Progenitor cell of endocrine pancreas (in vitro differentiated cells): Measurements from ENCODE around the gene TTC23. TPM values are rescaled to one million over a fixed set of nuclear protein-coding genes. Genes with fewer than 3 reads are reported as not detected.

ENCODE experiments used
- DNase-seq: peaks from one replicate; pipeline ENCODE4 v3.0.0; 2021; ENCODE audit warnings: low spot score; ENCODE audit not compliant: unreplicated experiment
- H3K27ac Mint-ChIP-seq: 2 replicates; pipeline ENCODE4 v1.8.0; 2021; ENCODE audit warnings: mild to moderate bottlenecking, moderate library complexity, mixed read lengths
- H3K27me3 Mint-ChIP-seq: 2 replicates; pipeline ENCODE4 v1.8.0; 2021; ENCODE audit warnings: mixed read lengths
- H3K36me3 Mint-ChIP-seq: 2 replicates; pipeline ENCODE4 v1.8.0; 2022; ENCODE audit warnings: mixed read lengths; ENCODE audit not compliant: insufficient read depth
- H3K4me1 Mint-ChIP-seq: 2 replicates; pipeline ENCODE4 v1.8.0; 2021; ENCODE audit warnings: low read depth, mixed read lengths
- H3K4me3 Mint-ChIP-seq: 2 replicates; pipeline ENCODE4 v1.8.0; 2021; ENCODE audit warnings: low read depth, mild to moderate bottlenecking, moderate library complexity, mixed read lengths
- H3K9me3 Mint-ChIP-seq: 2 replicates; pipeline ENCODE4 v1.8.0; 2021; ENCODE audit warnings: low read depth, mixed read lengths
- CTCF ChIP-seq: fragments of 200-600 bp; sonication (generic); IDR thresholded peaks from one replicate; pipeline ENCODE4 v1.5.0; 2021; ENCODE audit warnings: antibody characterized with exemption, mild to moderate bottlenecking; ENCODE audit not compliant: unreplicated experiment
- total RNA-seq: library from RNA; stranded (reverse); gene quantifications from 2 replicates; pipeline ENCODE4 v1.2.1, GENCODE V29; 2021

The TTC23 gene
- total RNA-seq, 1 donor from 2014 or later, result 28.4 TPM

- no peak for TF ChIP-seq CTCF
- peaks cover 11% of the 10 kb centered on the region for H3K36me3 Mint-ChIP-seq
- no peak overlapping the region for H3K27ac Mint-ChIP-seq
- no peaks in the 10 kb centered on the region for H3K27me3 Mint-ChIP-seq
- no peak overlapping the region for H3K4me3 Mint-ChIP-seq
- H3K9me3 Mint-ChIP-seq, result no peaks in the 10 kb centered on the region
- H3K4me1 Mint-ChIP-seq, result peaks cover 13% of the 10 kb centered on the region
- no peak for DNase-seq
These were observed 110.8 kb downstream of the TTC23 start for GRCh38 chr15:99138491-99138982.

- H3K4me3 Mint-ChIP-seq, result no peak overlapping the region
- DNase-seq, result no peak
- H3K27ac Mint-ChIP-seq, result no peak overlapping the region
- no peak for TF ChIP-seq CTCF
- peaks cover 11% of the 10 kb centered on the region for H3K36me3 Mint-ChIP-seq
- no peaks in the 10 kb centered on the region for H3K27me3 Mint-ChIP-seq
- H3K9me3 Mint-ChIP-seq, result no peaks in the 10 kb centered on the region
- H3K4me1 Mint-ChIP-seq, result peaks cover 8% of the 10 kb centered on the region
These were observed 111.5 kb downstream of the TTC23 start for GRCh38 chr15:99137877-99138276.

- DNase-seq, result no peak
- no peaks in the 10 kb centered on the region for H3K27me3 Mint-ChIP-seq
These were observed 112.3 kb downstream of the TTC23 start for GRCh38 chr15:99137111-99137546.

GRCh38 chr15:99135194-99135593, 114.2 kb downstream of the TTC23 start:
- peaks cover 3% of the 10 kb centered on the region for H3K9me3 Mint-ChIP-seq
- H3K4me1 Mint-ChIP-seq, result peaks cover 4% of the 10 kb centered on the region
- H3K4me3 Mint-ChIP-seq, result no peak overlapping the region
- no peak for TF ChIP-seq CTCF
- no peak for DNase-seq
- H3K27me3 Mint-ChIP-seq, result no peaks in the 10 kb centered on the region
- H3K27ac Mint-ChIP-seq, result no peak overlapping the region
- peaks cover 15% of the 10 kb centered on the region for H3K36me3 Mint-ChIP-seq

More at GRCh38 chr15:99137111-99137546, 112.3 kb downstream of the TTC23 start:
- Mint-ChIP-seq H3K36me3 (peaks cover 11% of the 10 kb centered on the region), H3K9me3 (no peaks in the 10 kb centered on the region), H3K4me1 (peaks cover 2% of the 10 kb centered on the region), H3K4me3 (no peak overlapping the region), H3K27ac (no peak overlapping the region)
- no peak for TF ChIP-seq CTCF

GRCh38 chr15:99134317-99134821, 115.0 kb downstream of the TTC23 start:
- H3K36me3 Mint-ChIP-seq, result peaks cover 20% of the 10 kb centered on the region
- peaks cover 8% of the 10 kb centered on the region for H3K9me3 Mint-ChIP-seq
- peaks cover 4% of the 10 kb centered on the region for H3K4me1 Mint-ChIP-seq
- DNase-seq, result no peak
- H3K27ac Mint-ChIP-seq, result no peak overlapping the region
- no peak overlapping the region for H3K4me3 Mint-ChIP-seq
- H3K27me3 Mint-ChIP-seq, result no peaks in the 10 kb centered on the region
- TF ChIP-seq CTCF, result no peak
